ENCODE data around the gene SESN3. TPM values are rescaled to one million over a fixed set of nuclear protein-coding genes. Genes with fewer than 3 reads are reported as not detected.
A peak's percentile ranks its signal among the peaks of the same experiment; 100 is the strongest.

SESN3 gene
- total and polyA plus RNA-seq, 12 donors = 5.9 to 90.0 (median 36.6) TPM

GRCh38 chr11:95243673-95244072, 12.7 kb upstream of the SESN3 start:
- DNase-seq = no peak
- no peaks in the 10 kb centered on the region for H3K4me1 ChIP-seq (replicated peaks in 1 of 2)
- H3K36me3 ChIP-seq (replicated peaks in 1 of 2) = no peaks in the 10 kb centered on the region
- TF ChIP-seq CTCF (IDR thresholded peaks at IDR 0.05) = no peak
- TF ChIP-seq POLR2A (IDR thresholded peaks at IDR 0.05) = no peak
- H3K4me3 ChIP-seq = no peak overlapping the region
- H3K27me3 ChIP-seq = no peaks in the 10 kb centered on the region
- 63 to 77% (median 68%) methylated on average over 2 of the region's 2 CpGs for WGBS, 4 donors
- H3K9me3 ChIP-seq (replicated peaks in 1 of 3) = no peaks in the 10 kb centered on the region
- intact Hi-C loops (cut with DNase I) = loop anchor here in 1 of 2 donors (10.0 kb wide), 1 partner anchor 61 kb away; no protein-coding TSS in a partner anchor
- H3K27ac ChIP-seq = no peak overlapping the region

DNA sequence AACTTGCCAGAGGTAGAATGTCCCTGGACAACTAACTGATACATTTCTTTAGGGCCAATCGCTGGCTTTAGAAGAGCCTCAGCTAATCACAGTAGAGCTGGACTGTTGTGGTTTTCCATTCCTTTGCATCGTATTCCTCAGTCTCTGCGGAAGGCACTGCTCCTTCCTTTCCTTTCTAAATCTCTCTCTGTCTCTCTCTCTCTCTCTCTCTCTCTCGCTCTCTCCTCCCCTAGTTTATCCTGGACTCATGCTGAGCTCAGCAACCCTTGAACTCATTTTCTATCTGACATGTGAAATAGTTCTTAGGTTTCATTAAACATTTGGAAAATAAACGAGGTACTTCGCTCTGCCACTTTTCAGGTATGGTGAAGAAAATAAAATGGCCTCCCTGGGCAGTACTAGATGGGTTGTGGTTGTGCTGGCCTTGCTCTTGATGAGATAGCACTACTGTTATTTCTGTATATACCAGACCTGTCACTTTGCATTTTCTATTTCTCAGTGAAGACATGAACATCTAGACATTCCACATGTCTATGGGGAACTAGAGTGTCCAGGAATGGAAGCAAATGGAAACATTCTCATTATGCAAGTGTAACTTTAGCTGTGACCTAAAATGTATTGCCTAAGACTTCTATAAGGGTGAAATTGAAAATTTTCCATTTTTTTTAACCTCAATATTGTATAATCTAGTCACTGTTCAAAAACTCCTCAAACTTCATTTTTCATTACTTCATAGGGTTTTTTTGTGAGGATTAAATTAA, 12.0 kb upstream of the SESN3 start:
- DNase-seq = no peak
- intact Hi-C loops (cut with DNase I) = loop anchor here in 1 of 2 donors (10.0 kb wide), 1 partner anchor 62 kb away; no protein-coding TSS in a partner anchor
- H3K4me3 ChIP-seq = no peak overlapping the region
- H3K27ac ChIP-seq = peak overlapping the region in 2 of 5 donors; percentile 25 to 59
- no peak for TF ChIP-seq POLR2A (IDR thresholded peaks at IDR 0.05)
- TF ChIP-seq CTCF (IDR thresholded peaks at IDR 0.05) = no peak
- H3K27me3 ChIP-seq = no peaks in the 10 kb centered on the region
- WGBS, 4 donors = 90 to 91% (median 90%) methylated on average over 6 of the region's 6 CpGs
- no peaks in the 10 kb centered on the region for H3K9me3 ChIP-seq (replicated peaks in 1 of 3)
- no peaks in the 10 kb centered on the region for H3K36me3 ChIP-seq (replicated peaks in 1 of 2)
- no peaks in the 10 kb centered on the region for H3K4me1 ChIP-seq (replicated peaks in 1 of 2)

DNA sequence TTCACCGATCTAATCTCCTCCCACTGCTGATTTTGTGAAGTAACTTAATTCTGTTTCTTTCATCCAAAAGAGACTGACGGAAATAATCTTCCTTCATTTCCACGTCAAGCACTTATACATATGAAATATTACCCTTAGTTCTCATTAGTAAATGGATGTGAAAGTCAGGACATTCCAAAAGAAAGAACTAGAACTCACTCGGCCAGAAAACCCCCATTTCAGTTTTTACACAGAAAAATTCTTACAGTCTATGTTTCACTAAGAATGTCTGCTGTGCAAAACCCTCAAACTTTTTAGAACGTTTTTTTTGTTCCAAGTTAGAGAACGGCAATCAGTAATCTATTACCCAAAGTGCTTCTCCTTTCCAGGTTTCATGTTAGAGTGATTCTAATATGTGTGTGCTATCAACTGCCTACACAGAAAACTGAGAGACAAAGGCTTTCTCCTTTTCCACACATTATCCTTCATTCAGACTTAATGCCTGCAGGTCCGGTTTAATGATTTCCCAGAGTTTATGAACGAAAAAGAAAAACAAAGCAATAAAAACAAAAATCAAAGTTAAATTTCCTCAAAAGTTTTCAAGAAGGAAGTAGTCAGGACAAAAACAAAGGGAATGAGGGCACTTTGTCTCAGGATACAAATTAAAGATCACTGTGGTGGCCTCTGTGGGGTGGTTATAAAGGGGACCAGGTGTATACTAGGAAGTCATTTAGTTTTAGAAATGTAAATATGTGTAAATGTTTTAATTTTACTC, 11.3 kb upstream of the SESN3 start:
- TF ChIP-seq POLR2A (IDR thresholded peaks at IDR 0.05) (no peak), CTCF (IDR thresholded peaks at IDR 0.05) (no peak)
- intact Hi-C loops (cut with DNase I) = loop anchor here in 1 of 2 donors (10.0 kb wide), 1 partner anchor 63 kb away; no protein-coding TSS in a partner anchor
- no peaks in the 10 kb centered on the region for H3K27me3 ChIP-seq
- no peaks in the 10 kb centered on the region for H3K36me3 ChIP-seq (replicated peaks in 1 of 2)
- peak overlapping the region in 3 of 5 donors; percentile 32 to 76 (median 59) for H3K27ac ChIP-seq
- H3K4me1 ChIP-seq (replicated peaks in 1 of 2) = no peaks in the 10 kb centered on the region
- peak overlapping the region in 1 of 4 donors; percentile 16 for H3K4me3 ChIP-seq
- DNase-seq = no peak
- no peaks in the 10 kb centered on the region for H3K9me3 ChIP-seq (replicated peaks in 1 of 3)
- WGBS, 4 donors = 47 to 61% (median 54%) methylated on average over 8 of the region's 8 CpGs

GRCh38 chr11:95241681-95242081, 10.7 kb upstream of the SESN3 start:
- TF ChIP-seq CTCF (IDR thresholded peaks at IDR 0.05) = no peak
- TF ChIP-seq POLR2A (IDR thresholded peaks at IDR 0.05) = no peak
- Histone ChIP-seq H3K4me3 (peak overlapping the region in 1 of 4 donors; percentile 16), H3K27me3 (no peaks in the 10 kb centered on the region), H3K4me1 (replicated peaks in 1 of 2) (no peaks in the 10 kb centered on the region), H3K9me3 (replicated peaks in 1 of 3) (no peaks in the 10 kb centered on the region), H3K36me3 (replicated peaks in 1 of 2) (no peaks in the 10 kb centered on the region), H3K27ac (peak overlapping the region in 3 of 5 donors; percentile 32 to 76 (median 59))
- intact Hi-C loops (cut with DNase I) = loop anchor here in 1 of 2 donors (10.0 kb wide), 1 partner anchor 63 kb away; no protein-coding TSS in a partner anchor
- no peak for DNase-seq
- WGBS, 4 donors = 65 to 73% (median 68%) methylated on average over 5 of the region's 5 CpGs

All from adrenal gland (tissue), 12 donors.